ENCODE data around the gene NGDN. TPM values are rescaled to one million over a fixed set of nuclear protein-coding genes. Genes with fewer than 3 reads are reported as not detected.

The NGDN gene
- total RNA-seq, 1 donor from 2014 or later, result 67.4 TPM

- no peak for TF ChIP-seq CTCF (IDR thresholded peaks at IDR 0.05; ENCODE audit: insufficient read depth, low read length, severe bottlenecking)
- no peak overlapping the region for H3K4me3 ChIP-seq (ENCODE audit: low read depth, low read length)
- no peaks in the 10 kb centered on the region for H3K27me3 ChIP-seq (ENCODE audit: control insufficient read depth, insufficient read depth, low read length)
- FAIRE-seq (no peak), DNase-seq (ENCODE audit: low read depth) (no peak)
- H3K36me3 ChIP-seq (ENCODE audit: control insufficient read depth, insufficient read depth, low read length), result peaks cover 6% of the 10 kb centered on the region
Measured at GRCh38 chr14:23487216-23487615, 17.7 kb downstream of the NGDN start.

DNA sequence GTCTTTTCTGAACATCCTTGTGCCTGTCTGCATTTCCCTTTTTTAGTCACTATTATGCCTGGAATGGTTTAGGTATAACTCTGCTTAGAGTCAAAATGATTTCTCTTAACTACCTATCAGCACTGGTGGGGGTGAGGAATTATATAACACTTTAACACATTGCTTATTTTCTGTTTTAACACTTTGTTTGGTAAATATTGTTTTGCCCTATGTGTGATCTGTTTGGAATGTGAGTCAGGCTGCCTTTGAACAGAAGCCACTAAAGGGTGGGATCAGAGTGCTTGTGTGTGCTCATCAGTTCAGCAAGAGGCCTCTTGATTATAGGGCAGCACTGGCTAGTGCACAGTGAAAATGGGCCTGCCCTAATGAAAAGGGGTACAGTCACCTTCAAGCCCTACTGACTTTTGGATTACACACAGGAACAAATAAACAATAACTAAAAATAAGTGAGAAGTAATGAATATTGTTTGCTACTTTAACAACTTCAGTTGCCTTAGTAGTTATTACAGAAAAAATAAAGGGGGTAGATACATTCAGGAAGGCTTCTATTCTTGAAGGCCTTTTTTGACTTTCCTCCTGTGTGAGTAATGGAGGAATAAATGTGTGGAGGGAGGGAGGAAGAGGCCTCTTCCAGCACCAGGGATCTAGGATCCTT lies 23.2 kb downstream of the NGDN start:
- DNase-seq (ENCODE audit: low read depth) (peak; percentile 9), FAIRE-seq (no peak)
- no peak for TF ChIP-seq CTCF (IDR thresholded peaks at IDR 0.05; ENCODE audit: insufficient read depth, low read length, severe bottlenecking)
- H3K27me3 ChIP-seq (ENCODE audit: control insufficient read depth, insufficient read depth, low read length), result no peaks in the 10 kb centered on the region
- H3K4me3 ChIP-seq (ENCODE audit: low read depth, low read length), result no peak overlapping the region
- H3K36me3 ChIP-seq (ENCODE audit: control insufficient read depth, insufficient read depth, low read length), result no peaks in the 10 kb centered on the region

GRCh38 chr14:23494223-23494622 lies 24.7 kb downstream of the NGDN start:
- H3K36me3 ChIP-seq (ENCODE audit: control insufficient read depth, insufficient read depth, low read length), result no peaks in the 10 kb centered on the region
- no peaks in the 10 kb centered on the region for H3K27me3 ChIP-seq (ENCODE audit: control insufficient read depth, insufficient read depth, low read length)
- FAIRE-seq, result no peak
- no peak for TF ChIP-seq CTCF (IDR thresholded peaks at IDR 0.05; ENCODE audit: insufficient read depth, low read length, severe bottlenecking)
- no peak for DNase-seq (ENCODE audit: low read depth)
- no peak overlapping the region for H3K4me3 ChIP-seq (ENCODE audit: low read depth, low read length)

DNA sequence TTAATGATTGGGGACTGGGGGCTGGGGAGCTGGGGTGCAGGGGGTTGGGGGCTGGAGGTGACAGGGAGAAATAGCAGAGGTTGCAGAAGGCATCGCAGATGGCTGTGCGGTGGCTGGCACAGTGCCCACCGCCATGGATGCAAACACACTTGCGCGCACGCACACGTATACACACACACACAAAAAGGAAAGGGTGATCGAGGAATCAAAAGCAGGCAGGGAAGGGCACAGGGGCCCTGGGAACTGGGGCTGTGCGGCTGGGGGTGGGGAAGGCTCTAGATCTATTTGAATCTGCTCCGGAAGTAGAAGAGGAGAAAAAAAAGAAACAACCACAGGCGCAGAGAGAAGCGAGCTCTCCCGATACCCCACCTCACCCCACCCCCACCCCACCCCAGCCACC lies 42.7 kb downstream of the NGDN start:
- no peak for TF ChIP-seq CTCF (IDR thresholded peaks at IDR 0.05; ENCODE audit: insufficient read depth, low read length, severe bottlenecking)
- H3K27me3 ChIP-seq (ENCODE audit: control insufficient read depth, insufficient read depth, low read length), result no peaks in the 10 kb centered on the region
- FAIRE-seq (no peak), DNase-seq (ENCODE audit: low read depth) (no peak)
- H3K36me3 ChIP-seq (ENCODE audit: control insufficient read depth, insufficient read depth, low read length), result no peaks in the 10 kb centered on the region
- H3K4me3 ChIP-seq (ENCODE audit: low read depth, low read length), result no peak overlapping the region

GRCh38 chr14:23513005-23513817 lies 43.7 kb downstream of the NGDN start:
- no peak overlapping the region for H3K4me3 ChIP-seq (ENCODE audit: low read depth, low read length)
- FAIRE-seq (no peak), DNase-seq (ENCODE audit: low read depth) (no peak)
- no peaks in the 10 kb centered on the region for H3K27me3 ChIP-seq (ENCODE audit: control insufficient read depth, insufficient read depth, low read length)
- no peaks in the 10 kb centered on the region for H3K36me3 ChIP-seq (ENCODE audit: control insufficient read depth, insufficient read depth, low read length)
- no peak for TF ChIP-seq CTCF (IDR thresholded peaks at IDR 0.05; ENCODE audit: insufficient read depth, low read length, severe bottlenecking)

All from bronchial epithelial cell (primary cell).